IPS-NIHi11 (cell line): ENCODE results near the gene CCDC88C.
"Not testable (repeated sequence)": the region's sequence is repeated elsewhere in the genome, so short reads cannot be mapped to it uniquely, and the experiment has no call there.

Source experiments
- DNase-seq: peaks from one replicate; pipeline ENCODE4 v3.0.0; 2012; ENCODE audit warnings: mixed read lengths, low spot score

CCDC88C gene

GRCh38 chr14:91415794-91416743 is 1.6 kb downstream of the CCDC88C start:
- DNase-seq, result peak; percentile 18

GRCh38 chr14:91414475-91414833 is 3.2 kb downstream of the CCDC88C start:
- no peak for DNase-seq

GRCh38 chr14:91413547-91414474 is 3.8 kb downstream of the CCDC88C start:
- DNase-seq, result peak; percentile 84

GRCh38 chr14:91412939-91413338 is 4.7 kb downstream of the CCDC88C start:
- DNase-seq, result no peak

- DNase-seq, result no peak
Measured at GRCh38 chr14:91410771-91411536, 6.7 kb downstream of the CCDC88C start.

GRCh38 chr14:91409928-91410718 is 7.5 kb downstream of the CCDC88C start:
- DNase-seq, result no peak

- DNase-seq, result not testable (repeated sequence)
Measured at GRCh38 chr14:91409240-91409639, 8.4 kb downstream of the CCDC88C start.

GRCh38 chr14:91406982-91407381 is 10.6 kb downstream of the CCDC88C start:
- DNase-seq, result no peak

GRCh38 chr14:91406451-91406850 is 11.2 kb downstream of the CCDC88C start:
- DNase-seq, result no peak

GRCh38 chr14:91405724-91406435 is 11.7 kb downstream of the CCDC88C start:
- DNase-seq, result no peak

GRCh38 chr14:91405241-91405721 is 12.3 kb downstream of the CCDC88C start:
- DNase-seq, result no peak

- no peak for DNase-seq
Measured at GRCh38 chr14:91402771-91403600, 14.6 kb downstream of the CCDC88C start.

GRCh38 chr14:91402348-91402747 is 15.3 kb downstream of the CCDC88C start:
- no peak for DNase-seq

- DNase-seq, result no peak
Measured at GRCh38 chr14:91401751-91402150, 15.9 kb downstream of the CCDC88C start.

GRCh38 chr14:91400696-91401095 is 16.9 kb downstream of the CCDC88C start:
- no peak for DNase-seq

GRCh38 chr14:91399868-91400640 is 17.6 kb downstream of the CCDC88C start:
- DNase-seq, result no peak

GRCh38 chr14:91398707-91399106 is 18.9 kb downstream of the CCDC88C start:
- no peak for DNase-seq

- DNase-seq, result no peak
Measured at GRCh38 chr14:91397965-91398591, 19.5 kb downstream of the CCDC88C start.
